HG02588 (cell line): ENCODE measurements around the gene DDX3Y.

Experiments used
- ATAC-seq: cut with Tn5 transposase; IDR thresholded peaks from one replicate; pipeline ENCODE4 v1.9.1; 2021; ENCODE audit warnings: mild to moderate bottlenecking, moderate library complexity; ENCODE audit not compliant: unreplicated experiment

The DDX3Y gene

GRCh38 chrY:12904618-12905516, at the start of gene DDX3Y:
TSS of gene DDX3Y (plus strand) at chrY:12904868. CDS start at chrY:12904937, 69 bp downstream.
- ATAC-seq, result peak; percentile 86

GRCh38 chrY:12855791-12856275, 48.8 kb upstream of the DDX3Y start:
- ATAC-seq, result no peak

GRCh38 chrY:12867960-12868359, 36.7 kb upstream of the DDX3Y start:
- no peak for ATAC-seq

GRCh38 chrY:12896973-12897372, 7.7 kb upstream of the DDX3Y start:
- no peak for ATAC-seq

- no peak for ATAC-seq
These were observed 6.1 kb upstream of the DDX3Y start for GRCh38 chrY:12898604-12899003.

GRCh38 chrY:12905517-12905872, 827 bp downstream of the DDX3Y start:
- peak; percentile 42 for ATAC-seq

- no peak for ATAC-seq
These were observed 1.2 kb downstream of the DDX3Y start for GRCh38 chrY:12905895-12906294.

GRCh38 chrY:12913541-12913940, 8.9 kb downstream of the DDX3Y start:
- ATAC-seq, result no peak

GRCh38 chrY:12928043-12928442, 23.4 kb downstream of the DDX3Y start:
- no peak for ATAC-seq

GRCh38 chrY:12941725-12942687, 37.3 kb downstream of the DDX3Y start:
- ATAC-seq, result no peak
